DOHH2 (cell line): ENCODE data around the gene CD274.
"Not testable (repeated sequence)": the region's sequence is repeated elsewhere in the genome, so short reads cannot be mapped to it uniquely, and the experiment has no call there.

ENCODE experiments used
- H3F3A ChIP-seq: fragments of 200-600 bp; sonication (generic), shearing (Covaris generic); 2 replicates; pipeline ENCODE4 v1.6.0; 2016; ENCODE audit warnings: antibody characterized with exemption, mild to moderate bottlenecking; ENCODE audit not compliant: control insufficient read depth, insufficient read depth
- H3K27ac ChIP-seq: fragments of 200-600 bp; sonication (generic); 2 replicates; pipeline ENCODE4 v1.5.1; 2014; ENCODE audit warnings: low read depth, mild to moderate bottlenecking, low read length, moderate library complexity
- H3K27me3 ChIP-seq: fragments of 200-600 bp; sonication (generic); 2 replicates; pipeline ENCODE4 v1.6.1; 2014; ENCODE audit warnings: mild to moderate bottlenecking, low read length, mixed read lengths; ENCODE audit not compliant: control insufficient read depth
- H3K36me3 ChIP-seq: fragments of 200-600 bp; sonication (generic); 2 replicates; pipeline ENCODE4 v1.6.1; 2014; ENCODE audit warnings: mild to moderate bottlenecking, low read length, moderate library complexity, mixed read lengths; ENCODE audit not compliant: control insufficient read depth
- H3K4me1 ChIP-seq: fragments of 200-600 bp; sonication (generic); 2 replicates; pipeline ENCODE4 v1.6.1; 2014; ENCODE audit warnings: mild to moderate bottlenecking, low read length, mixed read lengths; ENCODE audit not compliant: control insufficient read depth
- H3K4me2 ChIP-seq: fragments of 200-600 bp; sonication (generic); 2 replicates; pipeline ENCODE4 v1.6.0; 2014; ENCODE audit warnings: mild to moderate bottlenecking, low read length, moderate library complexity
- H3K4me3 ChIP-seq: fragments of 200-600 bp; sonication (generic); 2 replicates; pipeline ENCODE4 v1.5.1; 2014; ENCODE audit warnings: mild to moderate bottlenecking, low read length, mixed read lengths
- H3K79me2 ChIP-seq: fragments of 200-600 bp; sonication (generic); 2 replicates; pipeline ENCODE4 v1.6.1; 2014; ENCODE audit warnings: mild to moderate bottlenecking, low read length, mixed read lengths; ENCODE audit not compliant: control insufficient read depth
- H3K9me2 ChIP-seq: fragments of 200-600 bp; sonication (generic); replicated peaks from 2 replicates; pipeline ENCODE4 v1.6.1; 2014; ENCODE audit warnings: mild to moderate bottlenecking, low read length, mixed read lengths; ENCODE audit not compliant: control insufficient read depth
- H3K9me3 ChIP-seq: fragments of 200-600 bp; sonication (generic); 2 replicates; pipeline ENCODE4 v1.6.1; 2014; ENCODE audit warnings: antibody characterized with exemption, low read length, mixed read lengths; ENCODE audit not compliant: control insufficient read depth, insufficient read depth
- H4K20me1 ChIP-seq: fragments of 200-600 bp; sonication (generic); 2 replicates; pipeline ENCODE4 v1.6.0; 2014; ENCODE audit warnings: low read depth, mild to moderate bottlenecking, antibody characterized with exemption, low read length, moderate library complexity; ENCODE audit not compliant: control insufficient read depth, insufficient read depth
- EZH2phosphoT487 ChIP-seq: fragments of 200-600 bp; sonication (generic); IDR thresholded peaks from 2 replicates; pipeline ENCODE4 v1.6.1; 2017; ENCODE audit warnings: borderline replicate concordance, mild to moderate bottlenecking, antibody characterized with exemption, low read length, moderate library complexity, mixed read lengths
- TF ChIP-seq, protein P1 (sequence below): fragments of 200-600 bp; sonication (generic); IDR thresholded peaks from one replicate; pipeline ENCODE4 v1.5.1; 2014; ENCODE audit warnings: antibody characterized with exemption, mild to moderate bottlenecking, low read depth, low read length; ENCODE audit not compliant: poor library complexity, severe bottlenecking

CD274 gene

DNA sequence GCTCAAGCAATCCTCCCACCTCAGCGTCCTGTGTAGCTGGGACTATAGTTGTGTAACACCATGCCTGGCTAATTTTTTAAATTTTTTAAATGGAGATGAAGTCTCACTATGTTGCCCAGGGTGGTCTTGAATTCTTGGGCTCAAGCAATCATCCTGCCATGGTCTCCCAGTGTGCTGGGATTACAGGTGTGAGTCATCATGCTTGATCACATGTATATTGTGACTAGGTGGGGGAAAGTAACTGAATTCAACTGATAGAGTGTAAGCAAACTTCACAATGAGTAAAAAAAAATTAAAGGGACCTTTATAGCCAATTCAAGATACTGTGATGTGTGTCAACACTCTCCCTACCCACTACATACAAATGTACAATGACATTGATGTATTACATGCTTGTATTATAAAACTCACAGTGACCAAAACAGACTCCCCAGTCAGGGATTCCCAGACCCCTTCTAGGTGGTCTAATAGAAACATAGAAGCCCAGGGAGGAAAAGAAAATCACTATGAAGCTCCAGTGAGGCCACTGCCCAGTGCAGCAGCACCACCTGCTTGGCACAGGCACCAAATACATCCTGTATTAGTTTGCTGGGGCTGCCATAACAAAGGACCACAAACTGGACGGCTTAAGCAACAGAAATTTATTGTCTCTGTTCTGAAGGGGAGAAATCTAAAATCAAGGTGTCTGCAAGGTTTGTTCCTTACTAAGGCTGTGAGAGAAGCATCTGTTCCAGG, 21.4 kb upstream of the CD274 start:
- Histone ChIP-seq H3K27ac (no peak overlapping the region), H3K79me2 (no peaks in the 10 kb centered on the region), H3K9me3 (no peaks in the 10 kb centered on the region), H3F3A (no peaks in the 10 kb centered on the region), H3K4me1 (no peaks in the 10 kb centered on the region), H3K27me3 (no peaks in the 10 kb centered on the region), H3K9me2 (no peaks in the 10 kb centered on the region), H3K4me3 (no peak overlapping the region), H3K4me2 (no peak overlapping the region), H4K20me1 (no peaks in the 10 kb centered on the region), H3K36me3 (no peaks in the 10 kb centered on the region)
- TF ChIP-seq, protein P1, sequence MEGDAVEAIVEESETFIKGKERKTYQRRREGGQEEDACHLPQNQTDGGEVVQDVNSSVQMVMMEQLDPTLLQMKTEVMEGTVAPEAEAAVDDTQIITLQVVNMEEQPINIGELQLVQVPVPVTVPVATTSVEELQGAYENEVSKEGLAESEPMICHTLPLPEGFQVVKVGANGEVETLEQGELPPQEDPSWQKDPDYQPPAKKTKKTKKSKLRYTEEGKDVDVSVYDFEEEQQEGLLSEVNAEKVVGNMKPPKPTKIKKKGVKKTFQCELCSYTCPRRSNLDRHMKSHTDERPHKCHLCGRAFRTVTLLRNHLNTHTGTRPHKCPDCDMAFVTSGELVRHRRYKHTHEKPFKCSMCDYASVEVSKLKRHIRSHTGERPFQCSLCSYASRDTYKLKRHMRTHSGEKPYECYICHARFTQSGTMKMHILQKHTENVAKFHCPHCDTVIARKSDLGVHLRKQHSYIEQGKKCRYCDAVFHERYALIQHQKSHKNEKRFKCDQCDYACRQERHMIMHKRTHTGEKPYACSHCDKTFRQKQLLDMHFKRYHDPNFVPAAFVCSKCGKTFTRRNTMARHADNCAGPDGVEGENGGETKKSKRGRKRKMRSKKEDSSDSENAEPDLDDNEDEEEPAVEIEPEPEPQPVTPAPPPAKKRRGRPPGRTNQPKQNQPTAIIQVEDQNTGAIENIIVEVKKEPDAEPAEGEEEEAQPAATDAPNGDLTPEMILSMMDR: no peak
- TF ChIP-seq EZH2phosphoT487: no peak

- TF ChIP-seq, protein P1: no peak
- TF ChIP-seq EZH2phosphoT487: no peak
Measured at GRCh38 chr9:5429873-5430564, 20.3 kb upstream of the CD274 start.

DNA sequence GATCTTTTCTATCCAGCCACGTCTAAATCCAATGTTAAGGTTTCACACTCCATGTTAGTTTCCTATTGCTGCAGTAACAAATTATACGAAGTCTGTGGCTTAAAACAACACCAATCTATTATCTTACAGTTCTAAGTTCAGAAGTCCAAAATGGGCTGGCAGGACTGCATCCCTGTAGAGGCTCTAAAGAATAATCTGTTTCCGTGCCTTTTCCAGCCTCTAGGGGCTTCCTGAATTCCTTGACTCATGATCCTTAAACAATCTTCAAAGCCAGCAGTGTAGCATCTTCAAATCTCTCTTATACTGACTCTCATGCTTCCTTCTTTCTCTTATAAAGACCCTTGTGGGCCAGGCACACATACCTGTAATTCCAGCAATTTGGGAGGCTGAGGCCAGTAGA, 19.4 kb upstream of the CD274 start:
- Histone ChIP-seq H3K4me1 (no peaks in the 10 kb centered on the region), H3K27me3 (no peaks in the 10 kb centered on the region), H3K27ac (no peak overlapping the region), H3K79me2 (no peaks in the 10 kb centered on the region), H3K9me3 (no peaks in the 10 kb centered on the region), H3K4me3 (no peak overlapping the region), H3K4me2 (no peak overlapping the region), H3K36me3 (peaks cover 3% of the 10 kb centered on the region; the same call in 1 of the 2 replicates), H3K9me2 (no peaks in the 10 kb centered on the region), H3F3A (no peaks in the 10 kb centered on the region), H4K20me1 (no peaks in the 10 kb centered on the region)
- TF ChIP-seq, protein P1: no peak
- no peak for TF ChIP-seq EZH2phosphoT487

More at GRCh38 chr9:5429873-5430564, 20.3 kb upstream of the CD274 start:
- Histone ChIP-seq H3K36me3 (no peaks in the 10 kb centered on the region), H3K9me2 (no peaks in the 10 kb centered on the region), H3K27ac (no peak overlapping the region), H3K9me3 (no peaks in the 10 kb centered on the region), H3K79me2 (no peaks in the 10 kb centered on the region), H3K4me2 (no peak overlapping the region), H3F3A (no peaks in the 10 kb centered on the region), H4K20me1 (no peaks in the 10 kb centered on the region), H3K4me1 (no peaks in the 10 kb centered on the region), H3K27me3 (no peaks in the 10 kb centered on the region), H3K4me3 (no peak overlapping the region)

GRCh38 chr9:5432890-5433289, 17.5 kb upstream of the CD274 start:
- not testable (repeated sequence) for H3K36me3 ChIP-seq, H3K4me2 ChIP-seq, H3F3A ChIP-seq, H3K9me3 ChIP-seq, H3K27ac ChIP-seq, H3K9me2 ChIP-seq, H3K79me2 ChIP-seq, H3K27me3 ChIP-seq, H3K4me3 ChIP-seq, H4K20me1 ChIP-seq
- peaks cover 10% of the 10 kb centered on the region for H3K4me1 ChIP-seq

DNA sequence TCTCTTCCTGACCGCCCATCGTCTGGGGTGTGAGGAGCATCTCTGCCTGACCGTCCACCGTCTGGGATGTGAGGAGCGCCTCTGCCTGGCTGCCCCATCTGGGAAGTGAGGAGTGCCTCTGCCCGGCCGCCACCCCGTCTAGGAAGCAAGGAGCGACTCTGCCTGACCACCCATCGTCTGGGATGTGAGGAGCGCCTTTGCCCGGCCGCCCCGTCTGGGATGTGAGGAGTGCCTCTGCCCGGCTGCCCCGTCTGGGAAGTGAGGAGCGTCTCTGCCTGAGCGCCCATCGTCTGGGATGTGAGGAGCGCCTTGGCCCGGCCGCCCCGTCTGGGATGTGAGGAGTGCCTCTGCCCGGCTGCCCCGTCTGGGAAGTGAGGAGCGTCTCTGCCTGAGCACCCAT, 17.0 kb upstream of the CD274 start:
- not testable (repeated sequence) for H3F3A ChIP-seq, H3K9me3 ChIP-seq, H3K9me2 ChIP-seq, H3K36me3 ChIP-seq, H3K4me2 ChIP-seq, H3K27ac ChIP-seq, H3K79me2 ChIP-seq, H4K20me1 ChIP-seq, H3K27me3 ChIP-seq, H3K4me3 ChIP-seq
- H3K4me1 ChIP-seq: peaks cover 15% of the 10 kb centered on the region
